PC-3 (cell line): Measurements from ENCODE around the gene ZNF326. TPM values are rescaled to one million over a fixed set of nuclear protein-coding genes. Genes with fewer than 3 reads are reported as not detected.

ENCODE experiments used
- ATAC-seq: fragments of 200-7000 bp; cut with Tn5 transposase; 2 replicates; pipeline ENCODE4 v1.9.1; 2020; ENCODE audit warnings: mild to moderate bottlenecking, moderate library complexity
- BruUV-seq: library from RNA; stranded (reverse); fragments of 400-500 nt; replicated peaks from 2 replicates; lab custom pipeline; 2021; lab: Mats Ljungman, UMichigan
- CTCF ChIA-PET: fragments of 300-600 bp; sonication (Branson Sonifier 250); formaldehyde crosslinking; loops from one replicate; lab custom pipeline; 2022; ENCODE audit warnings: antibody characterized with exemption; lab: Charles Lee
- POLR2A ChIA-PET: fragments of 300-600 bp; sonication (Branson Sonifier 250); formaldehyde crosslinking; loops from one replicate; lab custom pipeline; 2022; ENCODE audit warnings: antibody characterized with exemption; ENCODE audit not compliant: unreplicated experiment; lab: Charles Lee
- DNase-seq: peaks from one replicate; pipeline ENCODE4 v3.0.0-alpha.2; 2015
- H2AFZ ChIP-seq: fragments of 300-600 bp; sonication (generic); 2 replicates; pipeline ENCODE4 v1.6.0; 2016; ENCODE audit warnings: antibody characterized with exemption, low read length
- H3F3A ChIP-seq: fragments of 300-600 bp; sonication (generic); one replicate; pipeline ENCODE4 v1.6.0; 2017; ENCODE audit warnings: antibody characterized with exemption, low read length, control low read depth, mild to moderate bottlenecking; ENCODE audit not compliant: unreplicated experiment
- H3K27ac ChIP-seq: fragments of 300-600 bp; sonication (generic); 2 replicates; pipeline ENCODE4 v1.5.1; 2016; ENCODE audit warnings: mild to moderate bottlenecking, low read length
- H3K27me3 ChIP-seq: fragments of 300-600 bp; sonication (generic); 2 replicates; pipeline ENCODE4 v1.6.1; 2016; ENCODE audit warnings: low read length, mixed read lengths
- H3K36me3 ChIP-seq: fragments of 300-600 bp; sonication (generic); 2 replicates; pipeline ENCODE4 v1.6.1; 2016; ENCODE audit warnings: low read depth, mixed run types, low read length, mixed read lengths
- H3K4me1 ChIP-seq: fragments of 300-600 bp; sonication (generic); 2 replicates; pipeline ENCODE4 v1.5.1; 2016; ENCODE audit warnings: low read length; ENCODE audit not compliant: insufficient read depth
- H3K4me2 ChIP-seq: fragments of 300-600 bp; sonication (generic); 2 replicates; pipeline ENCODE4 v1.6.0; 2016; ENCODE audit warnings: low read length
- H3K4me3 ChIP-seq: fragments of 300-600 bp; sonication (generic); 2 replicates; pipeline ENCODE4 v1.5.1; 2016; ENCODE audit warnings: mild to moderate bottlenecking, low read length, mixed read lengths
- H3K79me2 ChIP-seq: fragments of 300-600 bp; sonication (generic); 2 replicates; pipeline ENCODE4 v1.6.1; 2017; ENCODE audit warnings: low read length, mixed read lengths
- H3K9ac ChIP-seq: fragments of 300-600 bp; sonication (generic); 2 replicates; pipeline ENCODE4 v1.6.0; 2016; ENCODE audit warnings: mild to moderate bottlenecking, low read length
- H3K9me2 ChIP-seq: fragments of 300-600 bp; sonication (generic); replicated peaks from 2 replicates; pipeline ENCODE4 v1.6.1; 2016; ENCODE audit warnings: mixed run types, low read length, mixed read lengths
- H3K9me3 ChIP-seq: fragments of 300-600 bp; sonication (generic); 2 replicates; pipeline ENCODE4 v1.6.1; 2016; ENCODE audit warnings: low read length, mixed read lengths
- H4K20me1 ChIP-seq: fragments of 300-600 bp; sonication (generic); 2 replicates; pipeline ENCODE4 v1.6.1; 2016; ENCODE audit warnings: low read length, mixed read lengths
- EZH2 ChIP-seq: fragments of 300-600 bp; sonication (generic); IDR thresholded peaks from one replicate; pipeline ENCODE4 v1.6.1; 2017; ENCODE audit warnings: antibody characterized with exemption, mild to moderate bottlenecking, low read length; ENCODE audit not compliant: unreplicated experiment
- EZH2phosphoT487 ChIP-seq: fragments of 300-600 bp; sonication (generic); IDR thresholded peaks from 2 replicates; pipeline ENCODE4 v1.6.1; 2018; ENCODE audit warnings: mild to moderate bottlenecking, antibody characterized with exemption, low read length, borderline replicate concordance
- intact Hi-C: fragments of 100-400 bp; cut with micrococcal nuclease; formaldehyde crosslinking; loops from 2 replicates; pipeline ENCODE4 v1.9.0; 2023
- total RNA-seq: library from RNA; depleted of rRNA; stranded (reverse); fragments of >200 nt; gene quantifications from 2 replicates; pipeline ENCODE4 v1.2.3, GENCODE V29; 2014
- TF ChIP-seq, protein P1 (sequence below): fragments of 300-600 bp; sonication (generic); conservative IDR thresholded peaks from 2 replicates; pipeline ENCODE4 v1.5.1; 2017; ENCODE audit warnings: antibody characterized with exemption, low read depth, mild to moderate bottlenecking, low read length

Gene ZNF326
- total RNA-seq, 1 experiment from 2014 or later = 7.2 TPM

DNA sequence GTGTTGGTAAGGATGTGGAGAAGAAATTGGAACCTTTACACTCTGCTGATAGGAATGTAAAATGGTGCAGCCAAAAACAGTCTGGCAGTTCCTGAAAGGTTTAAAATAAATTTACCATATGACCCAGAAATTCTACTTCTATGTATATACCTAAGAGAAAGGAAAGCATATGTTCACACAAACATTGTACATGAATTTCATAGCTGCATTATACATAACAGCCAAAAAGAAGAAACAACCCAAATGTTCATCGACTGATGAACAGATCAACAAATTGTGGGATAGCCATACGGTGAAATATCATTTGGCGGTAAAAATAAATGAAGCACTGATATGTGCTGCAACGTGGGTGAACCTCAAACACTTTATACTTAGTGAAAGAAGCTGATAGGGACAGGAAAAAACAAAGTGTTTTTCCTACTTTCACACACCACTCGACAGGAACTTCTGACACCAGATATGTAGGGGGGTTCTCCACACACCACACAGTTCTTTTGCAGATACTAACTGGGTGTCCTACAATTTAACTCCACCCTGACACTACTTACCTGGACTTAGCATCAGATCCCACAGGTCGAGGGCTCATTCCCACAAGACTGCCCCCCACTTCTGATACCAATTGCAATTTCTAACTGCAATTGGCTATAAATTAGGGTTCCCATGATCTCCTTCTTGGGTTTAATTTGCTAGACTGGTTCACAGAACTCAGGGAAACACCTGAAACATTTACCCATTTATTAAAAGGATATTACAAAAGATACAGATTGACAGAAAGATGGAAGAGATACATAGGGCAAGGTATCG is 35.9 kb upstream of the ZNF326 start:
- no peak for DNase-seq
- CTCF ChIA-PET = no interaction called here
- Histone ChIP-seq H4K20me1 (no peaks in the 10 kb centered on the region), H3K9me3 (no peaks in the 10 kb centered on the region), H3K79me2 (no peaks in the 10 kb centered on the region), H3K27me3 (no peaks in the 10 kb centered on the region), H3F3A (no peaks in the 10 kb centered on the region), H3K27ac (no peak overlapping the region), H3K9ac (no peak overlapping the region), H3K9me2 (no peaks in the 10 kb centered on the region), H2AFZ (no peak overlapping the region), H3K36me3 (no peaks in the 10 kb centered on the region), H3K4me3 (no peak overlapping the region), H3K4me2 (no peak overlapping the region), H3K4me1 (peaks cover 22% of the 10 kb centered on the region)
- POLR2A ChIA-PET = no interaction called here
- no peak for ATAC-seq
- BruUV-seq = no TSS peak
- TF ChIP-seq, protein P1, sequence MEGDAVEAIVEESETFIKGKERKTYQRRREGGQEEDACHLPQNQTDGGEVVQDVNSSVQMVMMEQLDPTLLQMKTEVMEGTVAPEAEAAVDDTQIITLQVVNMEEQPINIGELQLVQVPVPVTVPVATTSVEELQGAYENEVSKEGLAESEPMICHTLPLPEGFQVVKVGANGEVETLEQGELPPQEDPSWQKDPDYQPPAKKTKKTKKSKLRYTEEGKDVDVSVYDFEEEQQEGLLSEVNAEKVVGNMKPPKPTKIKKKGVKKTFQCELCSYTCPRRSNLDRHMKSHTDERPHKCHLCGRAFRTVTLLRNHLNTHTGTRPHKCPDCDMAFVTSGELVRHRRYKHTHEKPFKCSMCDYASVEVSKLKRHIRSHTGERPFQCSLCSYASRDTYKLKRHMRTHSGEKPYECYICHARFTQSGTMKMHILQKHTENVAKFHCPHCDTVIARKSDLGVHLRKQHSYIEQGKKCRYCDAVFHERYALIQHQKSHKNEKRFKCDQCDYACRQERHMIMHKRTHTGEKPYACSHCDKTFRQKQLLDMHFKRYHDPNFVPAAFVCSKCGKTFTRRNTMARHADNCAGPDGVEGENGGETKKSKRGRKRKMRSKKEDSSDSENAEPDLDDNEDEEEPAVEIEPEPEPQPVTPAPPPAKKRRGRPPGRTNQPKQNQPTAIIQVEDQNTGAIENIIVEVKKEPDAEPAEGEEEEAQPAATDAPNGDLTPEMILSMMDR = no peak
- TF ChIP-seq EZH2 (no peak), EZH2phosphoT487 (no peak)
- intact Hi-C loops = no loop called here

DNA sequence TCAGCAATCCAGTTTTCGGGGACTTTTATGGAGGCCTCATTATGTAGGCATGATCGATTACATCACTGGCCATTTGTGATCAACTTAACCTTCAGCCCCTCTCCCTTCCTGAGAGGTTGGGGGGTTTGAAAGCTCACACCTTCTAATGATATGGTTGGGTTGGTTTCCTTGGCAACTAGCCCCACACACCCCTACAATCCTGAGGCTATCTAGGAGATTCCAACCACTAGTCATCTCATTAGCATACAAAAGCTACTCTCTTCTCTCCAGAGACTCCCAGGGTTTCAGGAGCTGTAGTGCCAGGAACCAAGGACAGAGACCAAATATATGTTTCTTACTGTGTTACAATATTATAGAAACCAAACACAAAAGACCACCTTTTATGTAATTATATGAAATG is 35.2 kb upstream of the ZNF326 start:
- no peaks in the 10 kb centered on the region for H3K9me2 ChIP-seq
- H3K36me3 ChIP-seq = no peaks in the 10 kb centered on the region
- H3K9me3 ChIP-seq = no peaks in the 10 kb centered on the region
- H2AFZ ChIP-seq = no peak overlapping the region
- H3F3A ChIP-seq = no peaks in the 10 kb centered on the region
- ChIA-PET POLR2A (no interaction called here), CTCF (no interaction called here)
- no peaks in the 10 kb centered on the region for H4K20me1 ChIP-seq
- TF ChIP-seq EZH2 (no peak), EZH2phosphoT487 (no peak)
- TF ChIP-seq, protein P1 = no peak
- H3K27me3 ChIP-seq = no peaks in the 10 kb centered on the region
- ATAC-seq (no peak), DNase-seq (no peak)
- intact Hi-C loops = no loop called here
- H3K79me2 ChIP-seq = no peaks in the 10 kb centered on the region
- BruUV-seq = no TSS peak
- H3K4me2 ChIP-seq = no peak overlapping the region
- H3K9ac ChIP-seq = no peak overlapping the region
- H3K27ac ChIP-seq = no peak overlapping the region
- H3K4me1 ChIP-seq = peaks cover 15% of the 10 kb centered on the region
- no peak overlapping the region for H3K4me3 ChIP-seq

DNA sequence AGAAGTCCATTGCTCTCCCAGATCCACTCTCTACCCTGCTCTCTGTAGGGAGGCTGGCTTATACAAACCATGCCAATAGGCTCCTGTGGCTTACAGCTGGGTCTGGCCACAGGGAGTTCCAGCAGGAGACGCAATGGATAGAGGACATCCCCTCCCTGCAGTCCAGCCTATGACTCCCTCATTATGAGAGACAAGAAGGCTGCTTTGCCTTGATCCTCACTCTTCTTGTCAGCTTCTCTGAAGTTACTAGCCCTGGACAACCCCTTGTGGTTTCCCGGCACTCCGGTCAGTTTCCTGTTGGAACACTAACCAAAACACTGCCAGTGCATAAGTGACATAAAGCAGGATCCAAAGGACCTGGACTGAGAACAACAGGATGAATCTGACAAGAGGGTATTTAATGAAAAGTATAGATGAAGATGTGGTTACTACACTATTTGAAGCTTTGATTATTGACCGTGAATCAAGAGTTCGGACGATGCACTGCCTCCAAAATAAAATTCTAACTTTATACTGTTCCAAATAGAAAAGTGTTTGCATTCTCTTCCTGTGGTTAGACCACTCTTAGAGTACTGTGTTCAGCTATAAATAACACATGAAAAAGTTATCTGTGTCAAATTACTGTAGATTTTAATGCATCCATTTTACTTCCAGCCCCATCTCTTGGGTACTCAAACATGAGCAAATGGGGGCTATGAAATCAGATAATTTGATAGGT is 32.7 kb upstream of the ZNF326 start:
- ChIA-PET CTCF (no interaction called here), POLR2A (no interaction called here)
- intact Hi-C loops = no loop called here
- no peak for ATAC-seq
- no peaks in the 10 kb centered on the region for H3F3A ChIP-seq
- H3K4me1 ChIP-seq = peaks cover 11% of the 10 kb centered on the region
- no peak overlapping the region for H2AFZ ChIP-seq
- H3K4me2 ChIP-seq = no peak overlapping the region
- H3K9ac ChIP-seq = no peak overlapping the region
- H3K9me3 ChIP-seq = no peaks in the 10 kb centered on the region
- no peak for DNase-seq
- H4K20me1 ChIP-seq = no peaks in the 10 kb centered on the region
- H3K79me2 ChIP-seq = no peaks in the 10 kb centered on the region
- BruUV-seq = no TSS peak
- no peaks in the 10 kb centered on the region for H3K9me2 ChIP-seq
- no peaks in the 10 kb centered on the region for H3K27me3 ChIP-seq
- TF ChIP-seq EZH2 = no peak
- TF ChIP-seq EZH2phosphoT487 = no peak
- TF ChIP-seq, protein P1 = no peak
- H3K4me3 ChIP-seq = no peak overlapping the region
- H3K36me3 ChIP-seq = no peaks in the 10 kb centered on the region
- H3K27ac ChIP-seq = no peak overlapping the region
